Measurements from ENCODE around the gene UNC5A.

- TF ChIP-seq CTCF (conservative IDR thresholded peaks at IDR 0.05; ENCODE audit: low read depth, low read length): no peak
- TF ChIP-seq EZH2phosphoT487 (IDR thresholded peaks at IDR 0.05; ENCODE audit: borderline replicate concordance, low read length): no peak
Observed at GRCh38 chr5:176816043-176816745, 5.8 kb downstream of the UNC5A start.

All from PC-3 (cell line).